GM13977 (cell line): ENCODE data around the gene TTC9B.

Experiments used
- DNase-seq: peaks from one replicate; pipeline ENCODE4 v3.0.0; 2012; ENCODE audit warnings: low spot score
- CTCF ChIP-seq: IDR thresholded peaks from 2 replicates; pipeline ENCODE4 v1.5.1; 2012; ENCODE audit warnings: mild to moderate bottlenecking, control low read depth; ENCODE audit not compliant: insufficient read depth; ENCODE audit errors: extremely low read depth, missing control alignments
- in situ Hi-C: fragments of 300-500 bp; cut with MboI; formaldehyde crosslinking; loops from one replicate; pipeline ENCODE4 v1.12.0; 2022; ENCODE audit warnings: low sequenced_read_pairs, low pct_unique_long_range_greater_than_20kb, mixed read lengths, inconsistent platforms; ENCODE audit not compliant: unreplicated experiment

Gene TTC9B

GRCh38 chr19:40249201-40249600 lies 31.0 kb upstream of the TTC9B start:
- DNase-seq, result no peak
- in situ Hi-C loops, result no loop called here
- no peak for TF ChIP-seq CTCF

DNA sequence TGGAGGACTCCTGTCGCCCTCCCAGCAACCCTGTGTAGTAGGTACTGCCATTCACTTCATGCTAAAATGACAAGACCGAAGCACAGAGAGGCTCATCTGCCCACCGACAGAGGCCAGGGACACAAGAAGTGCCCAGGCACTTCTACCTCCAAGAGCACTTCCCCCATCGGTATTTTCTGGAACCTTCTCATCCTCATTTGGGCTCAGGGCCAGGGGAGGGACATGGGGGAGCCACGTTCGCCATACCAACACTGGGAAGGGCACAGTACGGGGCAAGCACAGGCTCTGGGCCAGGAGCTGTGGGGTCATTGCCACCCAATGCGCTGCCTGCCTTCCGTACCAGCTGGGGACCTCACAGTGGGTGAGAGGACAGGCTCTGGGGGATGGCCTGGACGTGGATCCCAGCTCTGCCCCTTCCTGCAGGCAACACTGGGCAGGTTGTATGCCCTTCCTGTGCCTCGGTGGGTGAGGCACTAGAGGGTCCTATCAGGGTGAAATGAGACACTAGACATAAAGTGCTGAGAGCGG lies 29.6 kb upstream of the TTC9B start:
- in situ Hi-C loops, result no loop called here
- DNase-seq, result no peak
- TF ChIP-seq CTCF, result no peak

- in situ Hi-C loops, result no loop called here
- DNase-seq, result no peak
- TF ChIP-seq CTCF, result no peak
Observed at GRCh38 chr19:40247178-40247577, 29.0 kb upstream of the TTC9B start.

DNA sequence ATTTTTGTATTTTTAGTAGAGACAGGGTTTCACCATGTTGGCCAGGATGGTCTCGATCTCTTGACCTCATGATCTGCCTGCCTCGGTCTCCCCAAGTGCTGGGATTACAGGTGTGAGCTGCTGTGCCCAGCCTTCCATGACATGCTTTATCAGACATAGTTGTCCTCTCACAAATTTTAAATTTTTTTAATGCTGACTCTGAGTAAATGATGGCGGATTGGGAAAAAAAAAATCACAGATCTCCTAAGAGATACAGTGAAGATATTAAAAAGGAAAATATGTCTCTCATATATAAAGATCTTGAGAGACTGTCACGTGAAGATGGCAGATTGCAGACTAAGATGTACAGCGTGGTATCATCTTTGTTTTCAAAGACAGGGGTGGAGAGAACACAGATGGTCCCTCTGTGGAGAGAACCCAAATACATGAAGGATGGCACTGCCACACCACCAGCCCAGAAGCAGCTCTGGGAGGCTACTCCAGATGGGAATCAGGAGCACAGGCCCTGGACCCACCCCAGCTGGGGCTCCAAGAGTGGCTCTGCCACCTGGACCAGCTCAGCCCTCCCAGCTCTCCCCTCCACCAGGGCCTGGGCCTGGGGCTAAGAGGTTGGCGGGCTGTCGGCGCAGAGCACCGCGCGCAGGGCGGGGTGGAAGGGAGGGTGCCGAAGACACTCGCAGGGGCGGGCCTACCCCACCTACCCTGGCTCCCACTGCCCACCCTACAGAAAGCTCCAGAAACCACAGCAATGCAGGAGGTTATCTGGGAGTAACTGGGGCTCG lies 28.3 kb upstream of the TTC9B start:
- DNase-seq, result no peak
- in situ Hi-C loops, result no loop called here
- TF ChIP-seq CTCF, result no peak

- DNase-seq, result no peak
- TF ChIP-seq CTCF, result no peak
- in situ Hi-C loops, result no loop called here
Observed at GRCh38 chr19:40245506-40246128, 27.4 kb upstream of the TTC9B start.

DNA sequence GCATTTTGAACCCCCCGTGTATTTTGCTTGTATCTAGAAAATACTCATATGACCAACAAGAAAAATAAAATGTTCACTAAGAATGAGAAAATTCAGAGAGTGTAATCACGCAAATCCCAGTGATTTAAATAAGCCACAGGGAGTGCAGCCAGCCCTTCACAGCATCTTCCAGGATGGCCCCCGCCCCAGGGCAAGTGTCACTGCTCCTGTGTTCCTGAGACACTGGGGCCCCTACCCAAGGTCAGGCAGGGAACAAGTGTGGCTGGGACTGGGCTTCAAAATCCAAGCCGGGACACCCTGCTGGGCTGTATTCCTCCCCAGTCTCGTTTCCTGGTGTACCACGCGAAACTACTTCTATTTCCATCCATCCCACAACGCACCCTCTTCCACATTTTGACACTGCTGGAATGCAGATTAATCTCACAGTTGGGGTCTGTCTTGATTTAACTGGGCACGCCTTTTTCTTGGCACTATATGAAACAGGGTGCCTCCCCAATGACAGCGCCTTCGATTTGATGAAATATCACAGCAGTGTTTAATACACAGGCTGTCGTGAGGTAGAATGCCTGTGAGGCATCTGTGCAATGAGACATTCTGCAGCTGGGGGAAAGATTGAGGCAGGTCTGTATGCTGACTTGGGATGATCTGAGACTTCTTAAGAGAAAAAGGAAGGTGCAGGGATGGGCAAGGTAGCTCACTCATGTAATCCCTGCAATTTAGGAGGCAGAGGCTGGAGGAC lies 26.6 kb upstream of the TTC9B start:
- in situ Hi-C loops, result no loop called here

More for the DNA sequence above, 26.6 kb upstream of the TTC9B start:
- no peak for TF ChIP-seq CTCF
- DNase-seq, result no peak
